ENCODE measurements around the gene LRRC40. TPM values are rescaled to one million over a fixed set of nuclear protein-coding genes. Genes with fewer than 3 reads are reported as not detected.
A peak's percentile ranks its signal among the peaks of the same experiment; 100 is the strongest.
"Not testable (repeated sequence)": the region's sequence is repeated elsewhere in the genome, so short reads cannot be mapped to it uniquely, and the experiment has no call there.

LRRC40 gene
- total RNA-seq, 1 donor from 2014 or later, result 9.1 TPM

DNA sequence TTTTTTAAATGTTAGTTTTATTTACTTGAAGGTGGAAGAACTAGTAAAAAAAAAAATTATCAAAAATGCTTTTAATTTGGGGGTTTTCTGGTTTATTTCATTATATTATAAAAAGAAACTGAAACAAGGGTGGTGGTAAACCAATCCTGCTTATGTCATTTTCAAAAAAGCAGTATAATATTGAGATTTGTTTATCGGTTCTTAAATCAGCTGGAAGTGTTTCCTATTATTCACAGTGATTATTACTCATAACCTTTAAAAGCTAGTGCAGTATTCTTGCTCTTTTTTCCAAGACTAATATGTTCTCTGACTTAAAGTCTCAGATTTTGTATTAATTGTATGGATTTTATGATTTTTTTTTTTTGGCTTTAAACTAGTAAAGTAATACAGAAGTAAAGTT lies 5.4 kb upstream of the LRRC40 start:
- Histone ChIP-seq H3K36me3 (peaks cover 0 to 13% of the 10 kb centered on the region in 2 donors), H3K4me1 (peaks cover 66% of the 10 kb centered on the region), H3K27ac (no peak overlapping the region), H3K4me3 (no peak overlapping the region), H3K27me3 (no peaks in the 10 kb centered on the region), H3K9me3 (no peaks in the 10 kb centered on the region)
- intact Hi-C loops (cut with DNase I), result no loop called here
- TF ChIP-seq POLR2A (IDR thresholded peaks at IDR 0.05), result no peak
- TF ChIP-seq POLR2AphosphoS5 (IDR thresholded peaks at IDR 0.05; ENCODE audit: insufficient read depth in 1 of 2, low read depth in 1 of 2), result no peak
- no peak for DNase-seq (ENCODE audit: extremely low spot score in 2 of 2)

GRCh38 chr1:70208292-70208691 lies 2.9 kb upstream of the LRRC40 start:
- intact Hi-C loops (cut with DNase I), result no loop called here
- no peak for DNase-seq (ENCODE audit: extremely low spot score in 2 of 2)
- Histone ChIP-seq H3K27ac (no peak overlapping the region), H3K9me3 (no peaks in the 10 kb centered on the region), H3K4me1 (peaks cover 70% of the 10 kb centered on the region), H3K4me3 (no peak overlapping the region), H3K36me3 (peaks cover 0 to 4% of the 10 kb centered on the region in 2 donors), H3K27me3 (no peaks in the 10 kb centered on the region)
- TF ChIP-seq POLR2AphosphoS5 (IDR thresholded peaks at IDR 0.05; ENCODE audit: insufficient read depth in 1 of 2, low read depth in 1 of 2), result no peak
- TF ChIP-seq POLR2A (IDR thresholded peaks at IDR 0.05), result no peak
- TF ChIP-seq CTCF (IDR thresholded peaks at IDR 0.05), result no peak

GRCh38 chr1:70207492-70207891 lies 2.1 kb upstream of the LRRC40 start:
- Histone ChIP-seq H3K9me3 (no peaks in the 10 kb centered on the region), H3K4me1 (peaks cover 67% of the 10 kb centered on the region), H3K27ac (no peak overlapping the region), H3K4me3 (peak overlapping the region in 1 of 2 donors; percentile 74), H3K27me3 (no peaks in the 10 kb centered on the region), H3K36me3 (peaks cover 0 to 4% of the 10 kb centered on the region in 2 donors)
- DNase-seq (ENCODE audit: extremely low spot score in 2 of 2), result no peak
- intact Hi-C loops (cut with DNase I), result no loop called here
- TF ChIP-seq CTCF (IDR thresholded peaks at IDR 0.05) (no peak), POLR2AphosphoS5 (IDR thresholded peaks at IDR 0.05; ENCODE audit: insufficient read depth in 1 of 2, low read depth in 1 of 2) (no peak), POLR2A (IDR thresholded peaks at IDR 0.05) (no peak)

DNA sequence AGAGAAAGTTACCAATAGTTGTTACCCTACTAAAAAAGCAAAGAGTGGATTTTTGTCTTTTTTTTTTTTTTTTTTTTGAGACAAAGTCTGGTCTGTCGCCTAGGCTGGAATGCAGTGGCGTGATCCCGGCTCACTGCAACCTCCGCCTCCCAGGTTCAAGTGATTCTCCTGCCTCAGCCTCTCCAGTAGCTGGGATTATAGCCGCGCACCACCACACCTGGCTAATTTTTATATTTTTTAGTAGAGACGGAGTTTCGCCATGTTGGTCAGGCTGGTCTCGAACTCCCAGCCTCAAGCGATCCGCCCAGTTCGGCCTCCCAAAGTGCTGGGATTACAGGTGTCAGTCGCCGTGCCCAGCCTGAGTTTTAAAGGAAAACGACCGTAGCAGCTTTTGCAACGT lies 1.5 kb upstream of the LRRC40 start:
- Histone ChIP-seq H3K4me3 (peak overlapping the region; percentile 16 to 74), H3K4me1 (peaks cover 67% of the 10 kb centered on the region)
- H3K36me3 ChIP-seq; H3K27ac ChIP-seq; DNase-seq (ENCODE audit: extremely low spot score in 2 of 2); H3K27me3 ChIP-seq; H3K9me3 ChIP-seq; intact Hi-C loops (cut with DNase I): not testable (repeated sequence)

- Histone ChIP-seq H3K9me3 (no peaks in the 10 kb centered on the region), H3K36me3 (peaks cover 0 to 4% of the 10 kb centered on the region in 2 donors), H3K4me1 (peaks cover 55% of the 10 kb centered on the region), H3K27ac (peak overlapping the region; percentile 82), H3K4me3 (peak overlapping the region; percentile 74 to 91), H3K27me3 (no peaks in the 10 kb centered on the region)
- no peak for DNase-seq (ENCODE audit: extremely low spot score in 2 of 2)
- intact Hi-C loops (cut with DNase I), result no loop called here
- no peak for TF ChIP-seq POLR2AphosphoS5 (IDR thresholded peaks at IDR 0.05; ENCODE audit: insufficient read depth in 1 of 2, low read depth in 1 of 2)
- TF ChIP-seq CTCF (IDR thresholded peaks at IDR 0.05), result no peak
- TF ChIP-seq POLR2A (IDR thresholded peaks at IDR 0.05), result no peak
Measured at GRCh38 chr1:70205071-70205433, 327 bp downstream of the LRRC40 start.

DNA sequence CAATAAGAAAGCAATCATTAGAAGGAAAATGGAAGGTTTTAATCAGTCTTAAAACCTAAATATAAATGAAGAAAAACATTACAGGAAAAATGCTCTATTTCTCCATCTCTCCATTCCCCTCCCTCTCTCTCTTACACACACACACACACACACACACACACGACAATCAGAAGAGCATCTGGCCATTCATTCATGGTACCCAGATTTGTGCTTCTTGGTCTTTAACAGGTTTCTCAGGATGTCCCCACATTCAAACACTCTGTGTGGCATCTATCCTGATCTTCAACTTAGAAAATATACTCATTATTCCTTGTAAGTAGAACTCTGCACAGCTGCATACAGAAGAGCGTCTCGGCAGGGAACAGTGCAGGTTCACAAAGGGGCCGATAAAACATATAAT lies 779 bp downstream of the LRRC40 start:
- Histone ChIP-seq H3K4me1 (peaks cover 53% of the 10 kb centered on the region), H3K36me3 (peaks cover 0 to 4% of the 10 kb centered on the region in 2 donors), H3K27me3 (no peaks in the 10 kb centered on the region), H3K27ac (peak overlapping the region; percentile 82), H3K4me3 (peak overlapping the region; percentile 74 to 91), H3K9me3 (no peaks in the 10 kb centered on the region)
- intact Hi-C loops (cut with DNase I), result no loop called here
- no peak for DNase-seq (ENCODE audit: extremely low spot score in 2 of 2)
- no peak for TF ChIP-seq CTCF (IDR thresholded peaks at IDR 0.05)
- no peak for TF ChIP-seq POLR2A (IDR thresholded peaks at IDR 0.05)
- no peak for TF ChIP-seq POLR2AphosphoS5 (IDR thresholded peaks at IDR 0.05; ENCODE audit: insufficient read depth in 1 of 2, low read depth in 1 of 2)
